Stomach (tissue), 9 donors: ENCODE measurements around the gene IL10RA. TPM values are rescaled to one million over a fixed set of nuclear protein-coding genes. Genes with fewer than 3 reads are reported as not detected.

ENCODE experiments used
- DNase-seq, 2 donors: peaks; one replicate each; pipeline versions ENCODE4 v3.0.0 to v3.0.0-alpha.2; 2013 to 2019
- H3K27ac ChIP-seq, 5 donors: fragments of 200-600 bp in 4 of 5; sonication (generic) in 4 of 5; one replicate each; pipeline ENCODE4 v1.5.1; 2013 to 2019; ENCODE audit warnings: mild to moderate bottlenecking in 1 of 5, moderate library complexity in 1 of 5
- H3K27me3 ChIP-seq, 3 donors: fragments of 200-600 bp; sonication (generic); one replicate each; pipeline ENCODE4 v1.5.1; 2017 to 2019; ENCODE audit warnings: mixed run types in 1 of 3
- H3K36me3 ChIP-seq, 4 donors: fragments of 200-600 bp; sonication (generic); 1 replicate in 3 of 4; 2 replicates in 1 of 4; pipeline ENCODE4 v1.5.1; 2016 to 2019
- H3K4me1 ChIP-seq, 4 donors: fragments of 200-600 bp; sonication (generic); one replicate each; pipeline ENCODE4 v1.5.1; 2016 to 2019
- H3K4me3 ChIP-seq, 4 donors: fragments of 200-600 bp; sonication (generic) in 3 of 4; one replicate each; pipeline ENCODE4 v1.5.1; 2016 to 2019; ENCODE audit warnings: mild to moderate bottlenecking in 1 of 4
- H3K9me3 ChIP-seq, 4 donors: fragments of 200-600 bp; sonication (generic); one replicate each; pipeline ENCODE4 v1.5.1; 2016 to 2019
- CTCF ChIP-seq, 7 experiments: fragments of 450-650 bp in 4 of 7; fragments of 200-600 bp in 3 of 7; sonication (generic) in 3 of 7; IDR thresholded peaks; one replicate each; pipeline ENCODE4 v1.5.1; 2016 to 2019; ENCODE audit warnings: antibody characterized with exemption in 7 of 7, control low read depth in 2 of 7, mild to moderate bottlenecking in 1 of 7
- EP300 ChIP-seq: sonication (generic); formaldehyde crosslinking; IDR thresholded peaks from one replicate; pipeline ENCODE4 v1.6.1; 2017; ENCODE audit warnings: antibody characterized with exemption
- POLR2A ChIP-seq, 4 donors: fragments of 450-650 bp; IDR thresholded peaks; one replicate each; pipeline ENCODE4 v1.6.1; 2016; ENCODE audit warnings: antibody characterized with exemption in 4 of 4, control low read depth in 2 of 4, mild to moderate bottlenecking in 1 of 4, moderate library complexity in 1 of 4
- POLR2AphosphoS5 ChIP-seq, 3 donors: sonication (generic); formaldehyde crosslinking; IDR thresholded peaks; one replicate each; pipeline ENCODE4 v1.6.1; 2016; ENCODE audit warnings: antibody characterized with exemption in 3 of 3
- WGBS, 5 donors: extraction: QIAGEN DNeasy Blood & Tissue Kit in 3 of 5; methylation state at CpG; one replicate each; pipeline versions ENCODE4 v1.1.5 to v1.1.7; 2013 to 2018; 5-methylcytosine and 5-hydroxymethylcytosine counted together
- intact Hi-C: fragments of 100-400 bp; cut with DNase I; formaldehyde crosslinking; loops from one replicate; pipeline ENCODE4 v1.15.1; 2023; ENCODE audit warnings: low total_unique reads
- polyA plus RNA-seq, 3 donors: library from polyadenylated mRNA; stranded (reverse); fragments of 200-250 nt; gene quantifications; one replicate each; pipeline ENCODE4 v1.2.3, GENCODE V29; 2013
- total RNA-seq, 5 donors: library from RNA; depleted of rRNA; stranded (reverse); fragments of >200 nt; gene quantifications; one replicate each; pipeline versions ENCODE4 v1.1.0 to v1.2.3, GENCODE V29; 2014 to 2016
- donor health status: healthy with polysubstance abuse.
- donor health status: Bipolar disorder and iron deficiency.
- donor health status: healthy.

The IL10RA gene
- total and polyA plus RNA-seq, 8 donors, result 2.1 to 190 (median 8.0) TPM

GRCh38 chr11:118009864-118010737 lies 23.9 kb downstream of the IL10RA start:
- 74 to 81% (median 80%) methylated on average over 9 of the region's 9 CpGs for WGBS, 5 donors
- peaks cover 0 to under 1% (median 0%) of the 10 kb centered on the region in 3 donors for H3K27me3 ChIP-seq
- H3K36me3 ChIP-seq, result no peaks in the 10 kb centered on the region
- intact Hi-C loops, result no loop called here
- H3K27ac ChIP-seq, result peak overlapping the region; percentile 14 to 80 (median 54)
- H3K4me1 ChIP-seq, result peaks cover 0 to 42% (median 9%) of the 10 kb centered on the region in 4 donors
- H3K4me3 ChIP-seq, result no peak overlapping the region
- no peak for DNase-seq
- no peak for TF ChIP-seq CTCF (IDR thresholded peaks at IDR 0.05)
- TF ChIP-seq POLR2AphosphoS5 (IDR thresholded peaks at IDR 0.05), result no peak
- TF ChIP-seq POLR2A (IDR thresholded peaks at IDR 0.05), result no peak
- TF ChIP-seq EP300, result no peak
- H3K9me3 ChIP-seq, result no peaks in the 10 kb centered on the region

- H3K27ac ChIP-seq, result peak overlapping the region in 4 of 5 donors; percentile 59 to 80 (median 69)
- intact Hi-C loops, result no loop called here
Measured at GRCh38 chr11:118010738-118011461, 24.7 kb downstream of the IL10RA start.

GRCh38 chr11:118012083-118012669 lies 26.0 kb downstream of the IL10RA start:
- Histone ChIP-seq H3K9me3 (no peaks in the 10 kb centered on the region), H3K27me3 (peaks cover 0 to 10% (median 0%) of the 10 kb centered on the region in 3 donors), H3K4me3 (no peak overlapping the region), H3K36me3 (no peaks in the 10 kb centered on the region), H3K4me1 (peaks cover 0 to 42% (median 9%) of the 10 kb centered on the region in 4 donors), H3K27ac (peak overlapping the region; percentile 28 to 80 (median 59))
- DNase-seq, result peak in 1 of 2 donors; percentile 54
- intact Hi-C loops, result no loop called here
- TF ChIP-seq EP300 (no peak), POLR2A (IDR thresholded peaks at IDR 0.05) (no peak), POLR2AphosphoS5 (IDR thresholded peaks at IDR 0.05) (no peak), CTCF (IDR thresholded peaks at IDR 0.05) (no peak)
- 45 to 63% (median 53%) methylated on average over 7 of the region's 7 CpGs for WGBS, 5 donors

More at GRCh38 chr11:118010738-118011461, 24.7 kb downstream of the IL10RA start:
- TF ChIP-seq POLR2A (IDR thresholded peaks at IDR 0.05) (no peak), POLR2AphosphoS5 (IDR thresholded peaks at IDR 0.05) (no peak), EP300 (no peak), CTCF (IDR thresholded peaks at IDR 0.05) (no peak)
- Histone ChIP-seq H3K27me3 (peaks cover 0 to 8% (median 0%) of the 10 kb centered on the region in 3 donors), H3K9me3 (no peaks in the 10 kb centered on the region), H3K4me1 (peaks cover 0 to 42% (median 9%) of the 10 kb centered on the region in 4 donors), H3K36me3 (no peaks in the 10 kb centered on the region), H3K4me3 (no peak overlapping the region)
- 72 to 82% (median 78%) methylated on average over 17 to 21 of the region's 21 CpGs for WGBS, 5 donors
- peak; percentile 52 to 65 for DNase-seq

- peaks cover 0 to 13% (median 0%) of the 10 kb centered on the region in 3 donors for H3K27me3 ChIP-seq
- peaks cover 0 to 11% (median 5%) of the 10 kb centered on the region in 4 donors for H3K9me3 ChIP-seq
- no peak for TF ChIP-seq POLR2A (IDR thresholded peaks at IDR 0.05)
- TF ChIP-seq EP300, result no peak
- TF ChIP-seq POLR2AphosphoS5 (IDR thresholded peaks at IDR 0.05), result no peak
- no peak for TF ChIP-seq CTCF (IDR thresholded peaks at IDR 0.05)
- intact Hi-C loops, result no loop called here
- H3K27ac ChIP-seq, result no peak overlapping the region
- 90 to 98% (median 94%) methylated on average over 3 of the region's 3 CpGs for WGBS, 5 donors
- no peak overlapping the region for H3K4me3 ChIP-seq
- peaks cover 0 to 28% (median 9%) of the 10 kb centered on the region in 4 donors for H3K4me1 ChIP-seq
- no peak for DNase-seq
- no peaks in the 10 kb centered on the region for H3K36me3 ChIP-seq
Measured at GRCh38 chr11:118014022-118014421, 27.8 kb downstream of the IL10RA start.
